ENCODE data around the gene FILIP1L.

Gene FILIP1L

GRCh38 chr3:99900248-99900647, 214.1 kb downstream of the FILIP1L start:
- H3K9me3 Mint-ChIP-seq = no peaks in the 10 kb centered on the region
- H3K27ac Mint-ChIP-seq = no peak overlapping the region
- H3K4me1 Mint-ChIP-seq = peaks cover 19% of the 10 kb centered on the region
- TF ChIP-seq CTCF (IDR thresholded peaks at IDR 0.05) = no peak
- peaks cover 4% of the 10 kb centered on the region for H3K27me3 Mint-ChIP-seq (ENCODE audit: low read depth, poor library complexity)
- no peak for DNase-seq
- no peak overlapping the region for H3K4me3 Mint-ChIP-seq
- H3K36me3 Mint-ChIP-seq (ENCODE audit: low read depth) = no peaks in the 10 kb centered on the region

- DNase-seq = no peak
- Mint-ChIP-seq H3K36me3 (ENCODE audit: low read depth) (no peaks in the 10 kb centered on the region), H3K27me3 (ENCODE audit: low read depth, poor library complexity) (peaks cover 4% of the 10 kb centered on the region), H3K4me1 (peaks cover 14% of the 10 kb centered on the region), H3K9me3 (no peaks in the 10 kb centered on the region), H3K27ac (no peak overlapping the region), H3K4me3 (no peak overlapping the region)
- TF ChIP-seq CTCF (IDR thresholded peaks at IDR 0.05) = no peak
Observed at GRCh38 chr3:99899603-99900002, 214.7 kb downstream of the FILIP1L start.

DNA sequence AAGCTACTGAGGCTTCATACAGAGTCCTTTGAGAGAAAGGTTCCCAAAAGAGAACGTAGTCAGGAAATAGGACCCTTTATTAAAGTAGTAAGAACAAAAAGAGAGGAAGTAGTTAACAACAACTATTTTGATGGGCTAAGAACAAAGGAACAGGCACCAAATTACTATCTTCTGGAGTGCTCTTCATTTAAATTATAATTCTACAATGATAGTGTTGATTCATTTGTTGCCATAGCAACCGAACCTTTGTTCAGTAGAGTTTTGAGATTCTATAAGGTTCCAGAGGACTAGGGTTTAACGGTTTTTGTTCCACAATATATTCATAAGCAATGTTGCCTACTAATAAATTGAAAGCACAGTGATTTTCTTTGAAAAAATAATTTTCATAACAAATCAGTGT, 217.8 kb downstream of the FILIP1L start:
- Mint-ChIP-seq H3K4me1 (peaks cover 13% of the 10 kb centered on the region), H3K9me3 (no peaks in the 10 kb centered on the region), H3K36me3 (ENCODE audit: low read depth) (peaks cover 5% of the 10 kb centered on the region), H3K4me3 (no peak overlapping the region), H3K27me3 (ENCODE audit: low read depth, poor library complexity) (peaks cover 4% of the 10 kb centered on the region), H3K27ac (no peak overlapping the region)
- no peak for TF ChIP-seq CTCF (IDR thresholded peaks at IDR 0.05)
- no peak for DNase-seq

- no peaks in the 10 kb centered on the region for H3K9me3 Mint-ChIP-seq
- H3K4me3 Mint-ChIP-seq = no peak overlapping the region
- peak overlapping the region; percentile 77 for H3K27ac Mint-ChIP-seq
- H3K4me1 Mint-ChIP-seq = peaks cover 13% of the 10 kb centered on the region
- H3K36me3 Mint-ChIP-seq (ENCODE audit: low read depth) = peaks cover 5% of the 10 kb centered on the region
- TF ChIP-seq CTCF (IDR thresholded peaks at IDR 0.05) = no peak
- DNase-seq = no peak
- H3K27me3 Mint-ChIP-seq (ENCODE audit: low read depth, poor library complexity) = peaks cover 4% of the 10 kb centered on the region
Observed at GRCh38 chr3:99895703-99896441, 218.4 kb downstream of the FILIP1L start.

GRCh38 chr3:99895131-99895696, 219.1 kb downstream of the FILIP1L start:
- peaks cover 10% of the 10 kb centered on the region for H3K36me3 Mint-ChIP-seq (ENCODE audit: low read depth)
- peaks cover 13% of the 10 kb centered on the region for H3K4me1 Mint-ChIP-seq
- no peak overlapping the region for H3K27ac Mint-ChIP-seq
- no peak for DNase-seq
- peaks cover 4% of the 10 kb centered on the region for H3K9me3 Mint-ChIP-seq
- no peak overlapping the region for H3K4me3 Mint-ChIP-seq
- peaks cover 4% of the 10 kb centered on the region for H3K27me3 Mint-ChIP-seq (ENCODE audit: low read depth, poor library complexity)
- TF ChIP-seq CTCF (IDR thresholded peaks at IDR 0.05) = no peak

- no peak for DNase-seq
- peaks cover 9% of the 10 kb centered on the region for H3K9me3 Mint-ChIP-seq
- H3K27ac Mint-ChIP-seq = no peak overlapping the region
- peaks cover 28% of the 10 kb centered on the region for H3K36me3 Mint-ChIP-seq (ENCODE audit: low read depth)
- H3K4me1 Mint-ChIP-seq = peaks cover 13% of the 10 kb centered on the region
- no peak overlapping the region for H3K4me3 Mint-ChIP-seq
- TF ChIP-seq CTCF (IDR thresholded peaks at IDR 0.05) = no peak
- no peaks in the 10 kb centered on the region for H3K27me3 Mint-ChIP-seq (ENCODE audit: low read depth, poor library complexity)
Observed at GRCh38 chr3:99892332-99892731, 222.0 kb downstream of the FILIP1L start.

Data from nephron progenitor cell (in vitro differentiated cells).